Measurements from ENCODE around the gene SPRR2B. TPM values are rescaled to one million over a fixed set of nuclear protein-coding genes. Genes with fewer than 3 reads are reported as not detected.

Gene SPRR2B
- total RNA-seq: not detected

DNA sequence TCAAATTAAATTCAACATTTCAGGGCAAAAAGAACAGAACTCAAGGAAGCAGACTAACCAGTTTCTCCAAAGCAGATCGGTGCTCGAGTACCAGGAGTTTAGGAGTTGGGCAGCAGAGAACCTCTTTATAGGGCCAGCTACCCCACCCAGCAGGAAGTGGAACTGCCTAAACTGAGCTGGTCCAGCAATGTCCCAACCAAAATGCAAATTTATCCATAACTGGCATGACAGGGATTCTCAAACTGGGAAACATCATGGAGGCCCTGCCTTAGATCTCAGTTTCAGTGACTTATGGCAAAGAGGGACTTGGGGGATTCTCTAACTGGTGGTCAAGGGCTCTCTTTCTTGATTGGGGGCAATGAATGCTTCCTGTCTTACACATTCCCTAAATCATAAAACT is at the start of gene SPRR2B:
Gene SPRR2B, minus strand, starts transcription at position 101 of the 400 bp plus-strand sequence. CDS start 772 bp downstream, outside the sequence.

DNA sequence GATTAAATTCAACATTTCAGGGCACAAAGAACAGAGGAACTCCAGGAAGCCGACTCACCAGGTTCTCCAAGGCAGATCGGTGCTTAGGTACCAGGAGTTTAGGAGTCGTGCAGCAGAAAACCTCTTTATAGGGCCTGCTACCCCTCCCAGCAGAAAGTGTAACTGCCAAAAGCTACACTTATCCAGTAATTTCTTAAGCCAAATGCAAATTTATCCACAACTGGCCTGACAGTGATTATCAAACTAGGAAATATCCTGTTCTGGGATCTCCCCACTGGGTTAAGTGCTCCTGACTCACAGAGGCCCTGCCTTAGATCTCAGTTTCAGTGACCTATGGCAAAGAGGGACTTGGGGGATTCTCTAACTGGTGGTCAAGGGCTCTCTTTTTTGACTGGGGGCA is 42.0 kb upstream of the SPRR2B start, which contains the start of gene SPRR2F:
Gene SPRR2F, minus strand, starts transcription at position 101 of the 400 bp plus-strand sequence. CDS start 783 bp downstream, outside the sequence.

DNA sequence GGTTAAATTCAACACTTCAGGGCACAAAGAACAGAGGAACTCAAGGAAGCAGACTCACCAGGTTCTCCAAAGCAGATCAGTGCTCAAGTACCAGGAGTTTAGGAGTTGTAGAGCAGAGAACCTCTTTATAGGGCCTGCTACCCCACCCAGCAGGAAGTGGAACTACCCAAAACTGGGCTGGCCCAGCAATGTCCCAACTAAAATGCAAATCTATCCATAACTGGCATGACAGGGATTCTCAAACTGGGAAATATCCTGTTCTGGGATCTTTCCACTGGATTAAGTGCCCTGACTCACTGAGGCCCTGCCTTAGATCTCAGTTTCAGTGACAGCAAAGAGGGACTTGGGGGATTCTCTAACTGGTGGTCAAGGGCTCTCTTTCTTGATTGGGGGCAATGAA is 23.0 kb upstream of the SPRR2B start, which contains the start of gene SPRR2E:
Gene SPRR2E, minus strand, starts transcription at position 101 of the 400 bp plus-strand sequence. CDS start 775 bp downstream, outside the sequence.

DNA sequence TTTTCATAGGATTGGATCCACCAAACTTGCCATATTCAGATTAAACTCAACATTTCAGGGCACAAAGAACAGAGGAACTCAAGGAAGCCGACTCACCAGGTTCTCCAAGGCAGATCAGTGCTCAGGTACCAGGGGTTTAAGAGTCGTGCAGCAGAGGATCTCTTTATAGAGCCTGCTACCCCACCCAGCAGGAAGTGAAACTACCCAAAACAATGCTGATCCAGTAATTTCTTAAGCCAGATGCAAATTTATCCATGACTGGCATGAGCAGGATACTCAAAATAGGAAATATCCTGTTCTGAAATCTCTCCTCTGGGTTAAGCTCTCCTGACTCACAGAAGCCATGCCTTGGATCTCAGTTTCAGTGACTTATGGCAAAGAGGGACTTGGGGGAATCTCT is 14.0 kb downstream of the SPRR2B start, which contains the start of gene SPRR2A:
Gene SPRR2A, minus strand, starts transcription at position 138 of the 400 bp plus-strand sequence. CDS start 777 bp downstream, outside the sequence.

DNA sequence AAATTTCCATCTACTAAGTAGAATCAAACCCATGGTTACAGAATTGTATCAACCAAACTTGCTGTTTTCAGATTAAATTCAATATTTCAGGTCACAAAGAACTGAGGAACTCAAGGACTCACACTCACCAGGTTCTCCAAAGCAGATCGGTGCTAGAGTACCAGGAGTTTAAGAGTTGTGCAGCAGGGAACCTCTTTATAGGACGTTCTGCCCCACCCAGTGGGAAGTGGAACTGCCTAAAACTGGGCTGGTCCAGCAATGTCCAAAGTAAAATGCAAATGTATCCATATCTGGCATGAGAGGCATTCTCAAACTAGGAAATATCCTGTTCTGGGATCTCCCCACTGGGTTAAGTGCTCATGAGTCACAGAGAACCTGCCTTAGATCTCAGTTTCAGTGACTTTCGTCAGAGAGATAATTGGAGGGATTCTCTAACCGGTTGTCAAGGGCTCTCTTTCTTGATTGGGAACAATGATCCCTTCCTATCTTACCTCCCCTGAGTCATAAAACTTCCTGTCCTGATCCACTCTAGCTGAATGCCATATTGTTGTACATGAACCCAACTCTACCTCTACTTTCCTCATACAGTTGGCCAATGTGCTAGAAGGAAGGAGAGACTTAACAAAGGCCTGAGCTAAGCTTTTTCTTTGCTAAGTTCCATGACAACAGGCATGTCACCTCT is 30.3 kb downstream of the SPRR2B start, which contains the start of gene SPRR2D:
Gene SPRR2D, minus strand, starts transcription at position 171 of the 682 bp plus-strand sequence. CDS start 774 bp downstream, outside the sequence.

DNA sequence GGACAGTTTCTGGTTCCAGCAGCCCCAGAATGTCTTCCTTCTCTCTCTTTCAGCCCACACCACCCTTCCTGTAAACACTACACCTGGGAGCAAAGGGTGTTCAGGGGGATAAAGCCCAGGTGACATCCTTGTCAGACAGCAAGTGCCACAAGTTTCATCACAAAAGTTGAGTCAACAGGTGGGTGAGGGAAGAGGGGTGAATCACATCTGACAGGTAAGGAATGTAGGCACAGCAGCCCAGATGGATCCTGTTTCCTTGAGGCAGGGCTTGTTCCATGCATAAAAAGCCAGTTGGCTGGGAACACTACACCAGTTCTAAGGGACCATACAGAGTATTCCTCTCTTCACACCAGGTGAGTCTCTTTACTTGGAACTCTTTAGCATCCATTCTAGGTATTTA is 40.5 kb downstream of the SPRR2B start, which contains the start of gene SPRR1B:
Gene SPRR1B, plus strand, starts transcription at position 309 of the 400 bp plus-strand sequence. CDS start 1,143 bp downstream, outside the sequence.

Small RNA genes lying within 50 kb of the gene (small RNA-seq; reads per million reads assigned to genes)
- not detected for gene AL356867.1 (ENCODE audit: low replicate concordance)

Other genes starting within 250 kb of the SPRR2B start
- gene LCE1A, start 244.1 kb downstream of the SPRR2B start, total RNA-seq: not detected
- gene LCE6A, start 228.8 kb downstream of the SPRR2B start, total RNA-seq: not detected
- not detected for gene LCE7A, start 211.6 kb downstream of the SPRR2B start, total RNA-seq
- not detected for gene SMCP, start 193.3 kb downstream of the SPRR2B start, total RNA-seq
- 0.35 TPM for gene IVL, start 163.1 kb downstream of the SPRR2B start, total RNA-seq
- not detected for gene SPRR5, start 124.4 kb downstream of the SPRR2B start, total RNA-seq
- not detected for gene SPRR4, start 101.0 kb downstream of the SPRR2B start, total RNA-seq
- not detected for gene SPRR1A, start 87.5 kb downstream of the SPRR2B start, total RNA-seq
- 0.58 TPM for gene SPRR3, start 69.9 kb downstream of the SPRR2B start, total RNA-seq
- not detected for gene SPRR1B, start 40.4 kb downstream of the SPRR2B start, total RNA-seq
- gene SPRR2D, start 30.5 kb downstream of the SPRR2B start, total RNA-seq: not detected
- gene SPRR2A, start 14.1 kb downstream of the SPRR2B start, total RNA-seq: not detected
- not detected for gene SPRR2E, start 22.9 kb upstream of the SPRR2B start, total RNA-seq
- not detected for gene SPRR2F, start 41.9 kb upstream of the SPRR2B start, total RNA-seq
- not detected for gene SPRR2G, start 79.3 kb upstream of the SPRR2B start, total RNA-seq
- gene LELP1, start 131.8 kb upstream of the SPRR2B start, total RNA-seq: not detected
- gene PRR9, start 146.0 kb upstream of the SPRR2B start, total RNA-seq: not detected
- gene LORICRIN, start 188.1 kb upstream of the SPRR2B start, total RNA-seq: not detected
- gene PGLYRP3, start 241.3 kb upstream of the SPRR2B start, total RNA-seq: not detected

Measured in metanephros (tissue), 2 donors.